HepG2 (cell line): ENCODE data around the gene PRSS1. TPM values are rescaled to one million over a fixed set of nuclear protein-coding genes. Genes with fewer than 3 reads are reported as not detected.

ENCODE experiments used
- ATAC-seq: fragments of 200-7000 bp; cut with Tn5 transposase; 3 replicates; pipeline ENCODE4 v1.9.1; 2020; ENCODE audit warnings: mild to moderate bottlenecking, moderate library complexity
- Bru-seq: library from RNA; stranded (reverse); fragments of 400-500 nt; gene quantifications from one replicate; lab custom pipeline; 2021; lab: Mats Ljungman, UMichigan
- BruChase-seq, 2 experiments: library from RNA; stranded (reverse); fragments of 400-500 nt; gene quantifications; one replicate each; lab custom pipeline; 2021; lab: Mats Ljungman, UMichigan
- BruUV-seq: library from RNA; stranded (reverse); fragments of 400-500 nt; replicated peaks from 2 replicates; lab custom pipeline; 2021; lab: Mats Ljungman, UMichigan
- CTCF ChIA-PET: fragments of 300-600 bp; formaldehyde crosslinking; extraction: SDS; loops from one replicate; lab custom pipeline; 2021; ENCODE audit warnings: low total read pairs, inconsistent platforms, low intra/inter-chr PET ratio; lab: Yijun Ruan, JAX
- POLR2A ChIA-PET: fragments of 350-600 bp; sonication (Branson Sonifier 250); formaldehyde crosslinking; loops from one replicate; lab custom pipeline; 2020; ENCODE audit warnings: antibody characterized with exemption, inconsistent platforms; lab: Yijun Ruan, JAX
- DNase-seq: peaks from one replicate; pipeline ENCODE4 v3.0.0-alpha.2; 2015; ENCODE audit warnings: low spot score
- FAIRE-seq: peaks from 3 replicates; lab custom pipeline; 2011; peaks lifted over from hg19 to GRCh38; lab: Jason Lieb, UNC
- H2AFZ ChIP-seq: one replicate; pipeline ENCODE4 v1.6.1; 2011; ENCODE audit warnings: low read length, inconsistent platforms
- H3K27ac ChIP-seq: fragments of 300-600 bp; 3 replicates; pipeline ENCODE4 v1.8.0; 2011; ENCODE audit warnings: mixed run types, mild to moderate bottlenecking, mixed read lengths, low read length, inconsistent platforms; ENCODE audit not compliant: insufficient read depth; ENCODE audit errors: extremely low read length
- H3K27me3 ChIP-seq, 2 experiments: fragments of 200-600 bp in 1 of 2; 2 replicates in 1 of 2; 3 replicates in 1 of 2; pipeline versions ENCODE4 v1.6.0 to v1.8.0; 2011; ENCODE audit warnings: low read length in 2 of 2, mild to moderate bottlenecking in 2 of 2, moderate library complexity in 2 of 2, inconsistent platforms in 1 of 2; ENCODE audit not compliant: insufficient read depth in 2 of 2, control insufficient read depth in 1 of 2
- H3K36me3 ChIP-seq, 2 experiments: fragments of 200-600 bp in 1 of 2; replicated peaks in 1 of 2; 2 replicates in 1 of 2; 3 replicates in 1 of 2; pipeline versions ENCODE4 v1.5.1 to v1.8.0; 2011; ENCODE audit warnings: low read length in 2 of 2, inconsistent platforms in 1 of 2; ENCODE audit not compliant: insufficient read depth in 2 of 2, control insufficient read depth in 1 of 2
- H3K4me1 ChIP-seq: 2 replicates; pipeline ENCODE4 v1.5.1; 2012; ENCODE audit warnings: low read length, inconsistent platforms; ENCODE audit not compliant: insufficient read depth
- H3K4me2 ChIP-seq: 2 replicates; pipeline ENCODE4 v1.6.0; 2011; ENCODE audit warnings: low read depth, low read length, inconsistent platforms
- H3K4me3 ChIP-seq, 3 experiments: fragments of 200-600 bp in 1 of 3; sonication (generic), shearing (Covaris generic) in 1 of 3; replicated peaks in 1 of 3; 2 replicates each; pipeline ENCODE4 v1.5.1; 2011 to 2016; ENCODE audit warnings: low read length in 3 of 3, inconsistent platforms in 2 of 3, low read depth in 2 of 3, mild to moderate bottlenecking in 2 of 3, control low read depth in 1 of 3, mixed read lengths in 1 of 3; ENCODE audit not compliant: insufficient read depth in 1 of 3
- H3K79me2 ChIP-seq: one replicate; pipeline ENCODE4 v1.6.1; 2011; ENCODE audit warnings: low read length, inconsistent platforms; ENCODE audit not compliant: insufficient read depth
- H3K9ac ChIP-seq: 2 replicates; pipeline ENCODE4 v1.6.0; 2011; ENCODE audit warnings: mild to moderate bottlenecking, low read depth, low read length, inconsistent platforms; ENCODE audit not compliant: insufficient read depth
- H3K9me3 ChIP-seq: 2 replicates; pipeline ENCODE4 v1.5.1; 2012; ENCODE audit warnings: mild to moderate bottlenecking, low read length
- H4K20me1 ChIP-seq: 2 replicates; pipeline ENCODE4 v1.6.0; 2011; ENCODE audit warnings: inconsistent platforms, mild to moderate bottlenecking, low read length, moderate library complexity; ENCODE audit not compliant: insufficient read depth
- CBX2 ChIP-seq, 2 experiments: fragments of 200-600 bp in 1 of 2; sonication (generic); formaldehyde crosslinking in 1 of 2; IDR thresholded peaks; 2 replicates each; pipeline versions ENCODE4 v1.7.0 to v1.8.1; 2018 to 2022; ENCODE audit warnings: low read depth in 2 of 2, low read length in 1 of 2, mild to moderate bottlenecking in 1 of 2, missing genetic modification reagents in 1 of 2
- EZH2 ChIP-seq: conservative IDR thresholded peaks from 2 replicates; pipeline ENCODE4 v1.6.1; 2012; ENCODE audit warnings: mild to moderate bottlenecking, low read depth, low read length, moderate library complexity
- GATA4 ChIP-seq: sonication (generic); IDR thresholded peaks from 2 replicates; pipeline ENCODE4 v1.6.1; 2016; ENCODE audit warnings: antibody characterized with exemption, low read depth, borderline replicate concordance
- GFI1 ChIP-seq: sonication (generic); formaldehyde crosslinking; IDR thresholded peaks from 2 replicates; pipeline ENCODE4 v1.5.0; 2020; ENCODE audit warnings: missing genetic modification reagents, mild to moderate bottlenecking, borderline replicate concordance
- HDAC2 ChIP-seq: sonication (generic); formaldehyde crosslinking; IDR thresholded peaks from 2 replicates; pipeline ENCODE4 v1.4.0; 2020; ENCODE audit warnings: missing genetic modification reagents
- HINFP ChIP-seq: sonication (generic); formaldehyde crosslinking; IDR thresholded peaks from 2 replicates; pipeline ENCODE4 v1.4.0; 2020; ENCODE audit warnings: low read depth, mild to moderate bottlenecking, missing genetic modification reagents
- KDM3A ChIP-seq: IDR thresholded peaks from 2 replicates; pipeline ENCODE4 v1.6.1; 2018; ENCODE audit warnings: low read depth, missing compliant biosample characterization
- MZF1 ChIP-seq: sonication (generic); formaldehyde crosslinking; IDR thresholded peaks from 2 replicates; pipeline ENCODE4 v1.8.1; 2023; ENCODE audit warnings: mild to moderate bottlenecking, missing genetic modification reagents, borderline replicate concordance
- PLRG1 ChIP-seq: fragments of 450-650 bp; conservative IDR thresholded peaks from 2 replicates; pipeline ENCODE4 v1.6.1; 2016
- POLR2G ChIP-seq: fragments of 200-400 bp; formaldehyde crosslinking; IDR thresholded peaks from 2 replicates; pipeline ENCODE4 v1.6.1; 2018; ENCODE audit warnings: mild to moderate bottlenecking, low read depth, low read length, moderate library complexity
- SRSF1 ChIP-seq: fragments of 200-400 bp; formaldehyde crosslinking; optimal IDR thresholded peaks from 2 replicates; pipeline ENCODE3; 2017; ENCODE audit warnings: mild to moderate bottlenecking, low read depth, low read length, moderate library complexity
- ZEB1 ChIP-seq: IDR thresholded peaks from 2 replicates; pipeline ENCODE4 v1.6.1; 2012; ENCODE audit warnings: mild to moderate bottlenecking, low read depth, inconsistent platforms; ENCODE audit not compliant: insufficient replicate concordance
- ZFP91 ChIP-seq: sonication (generic); formaldehyde crosslinking; IDR thresholded peaks from 2 replicates; pipeline ENCODE4 v1.9.0; 2022; ENCODE audit warnings: missing genetic modification reagents, mild to moderate bottlenecking, borderline replicate concordance
- ZNF235 ChIP-seq: sonication (generic); formaldehyde crosslinking; IDR thresholded peaks from 2 replicates; pipeline ENCODE4 v1.8.1; 2023; ENCODE audit warnings: mild to moderate bottlenecking, missing genetic modification reagents, borderline replicate concordance
- ZNF30 ChIP-seq: sonication (generic); formaldehyde crosslinking; IDR thresholded peaks from 2 replicates; pipeline ENCODE4 v1.5.0; 2020; ENCODE audit warnings: mild to moderate bottlenecking, missing genetic modification reagents
- ZNF616 ChIP-seq: sonication (generic); formaldehyde crosslinking; IDR thresholded peaks from 2 replicates; pipeline ENCODE4 v1.5.0; 2020; ENCODE audit warnings: low read depth, mild to moderate bottlenecking, missing genetic modification reagents
- WGBS: methylation state at CpG from one replicate; pipeline ENCODE4 v1.1.6; 2017; ENCODE audit warnings: low lambda C conversion rate; 5-methylcytosine and 5-hydroxymethylcytosine counted together
- in situ Hi-C: cut with HindIII; loops from 2 replicates; pipeline ENCODE4 v1.10.0; 2017; ENCODE audit warnings: low pct_unique_long_range_greater_than_20kb; ENCODE audit not compliant: extremely low pct_ligation_motif_present
- intact Hi-C: fragments of 100-400 bp; cut with micrococcal nuclease; formaldehyde crosslinking; loops from one replicate; pipeline ENCODE4 v1.10.0; 2022; ENCODE audit not compliant: unreplicated experiment
- long read RNA-seq, 2 experiments: library from RNA in 1 of 2; library from polyadenylated mRNA in 1 of 2; stranded (forward) in 1 of 2; unstranded in 1 of 2; transcript quantifications; one replicate each; pipeline ENCODE4 v2.0.0, GENCODE V29; 2019 to 2022
- polyA minus RNA-seq, 3 experiments: library from RNA; depleted of rRNA, polyadenylated mRNA; stranded (reverse); fragments of >200 nt; gene quantifications; 2 replicates each; pipeline ENCODE4 v1.2.3, GENCODE V29; 2011; ENCODE audit warnings: low replicate concordance in 1 of 3
- polyA plus RNA-seq, 8 experiments: library from polyadenylated mRNA; depleted of rRNA in 3 of 8; stranded (reverse) in 7 of 8; unstranded in 1 of 8; fragments of >200 nt; fragmentation: Illumina TruSeq in 4 of 8; extraction: Trizol in 4 of 8; gene quantifications; 2 replicates each; pipeline versions ENCODE4 v1.2.1 to v1.2.3, GENCODE V29; 2011 to 2016; ENCODE audit warnings: low read depth in 4 of 8, missing spikeins in 1 of 8, mixed read lengths in 1 of 8; ENCODE audit not compliant: insufficient read depth in 1 of 8
- total RNA-seq, 5 experiments: library from RNA; depleted of rRNA; stranded (reverse); fragments of >200 nt; fragmentation: Illumina TruSeq; extraction: Trizol; gene quantifications; 2 replicates each; pipeline ENCODE4 v1.2.3, GENCODE V29; 2016; ENCODE audit warnings: low read depth in 1 of 5

PRSS1 gene
- total RNA-seq (2016; rRNA removed; fragmentation: Illumina TruSeq; extraction: Trizol) (not detected in 2 replicates), polyA plus RNA-seq (2011; rRNA removed) (not detected in 2 replicates), polyA minus RNA-seq (2011; rRNA and poly(A)+ RNA removed; ENCODE audit: low replicate concordance) (not detected in 2 replicates), Bru-seq, nascent RNA (not detected), BruChase-seq, experiment 1, labeled RNA remaining after a 6-hour chase (not detected), BruChase-seq, experiment 2, labeled RNA remaining after a 2-hour chase (not detected)
- not detected in 2 replicates for total RNA-seq (2016; cell fraction: cytosol; rRNA removed; fragmentation: Illumina TruSeq; extraction: Trizol; ENCODE audit: low read depth)
- not detected in 2 replicates for total RNA-seq (2016; cell fraction: insoluble cytoplasmic fraction; rRNA removed; fragmentation: Illumina TruSeq; extraction: Trizol)
- not detected in 2 replicates for total RNA-seq (2016; cell fraction: membrane; rRNA removed; fragmentation: Illumina TruSeq; extraction: Trizol)
- total RNA-seq (2016; cell fraction: nucleus; rRNA removed; fragmentation: Illumina TruSeq; extraction: Trizol): not detected in 2 replicates
- polyA plus RNA-seq (2011; cell fraction: cytosol; rRNA removed): not detected in 2 replicates
- not detected in 2 replicates for polyA plus RNA-seq (2011; cell fraction: nucleus; rRNA removed)
- polyA plus RNA-seq (2012): not detected in 2 replicates
- not detected in 2 replicates for polyA plus RNA-seq (2016; cell fraction: cytosol; fragmentation: Illumina TruSeq; extraction: Trizol; ENCODE audit: low read depth)
- polyA plus RNA-seq (2016; cell fraction: insoluble cytoplasmic fraction; fragmentation: Illumina TruSeq; extraction: Trizol; ENCODE audit: low read depth): not detected in 2 replicates
- polyA plus RNA-seq (2016; cell fraction: membrane; fragmentation: Illumina TruSeq; extraction: Trizol; ENCODE audit: low read depth): not detected in 2 replicates
- not detected in 2 replicates for polyA plus RNA-seq (2016; cell fraction: nucleus; fragmentation: Illumina TruSeq; extraction: Trizol; ENCODE audit: insufficient read depth, low read depth)
- not detected in 2 replicates for polyA minus RNA-seq (2011; cell fraction: cytosol; rRNA and poly(A)+ RNA removed)
- polyA minus RNA-seq (2011; cell fraction: nucleus; rRNA and poly(A)+ RNA removed): not detected in 2 replicates
- long read RNA-seq, experiment 1: 0 reads
- long read RNA-seq, experiment 2: 0 reads

DNA sequence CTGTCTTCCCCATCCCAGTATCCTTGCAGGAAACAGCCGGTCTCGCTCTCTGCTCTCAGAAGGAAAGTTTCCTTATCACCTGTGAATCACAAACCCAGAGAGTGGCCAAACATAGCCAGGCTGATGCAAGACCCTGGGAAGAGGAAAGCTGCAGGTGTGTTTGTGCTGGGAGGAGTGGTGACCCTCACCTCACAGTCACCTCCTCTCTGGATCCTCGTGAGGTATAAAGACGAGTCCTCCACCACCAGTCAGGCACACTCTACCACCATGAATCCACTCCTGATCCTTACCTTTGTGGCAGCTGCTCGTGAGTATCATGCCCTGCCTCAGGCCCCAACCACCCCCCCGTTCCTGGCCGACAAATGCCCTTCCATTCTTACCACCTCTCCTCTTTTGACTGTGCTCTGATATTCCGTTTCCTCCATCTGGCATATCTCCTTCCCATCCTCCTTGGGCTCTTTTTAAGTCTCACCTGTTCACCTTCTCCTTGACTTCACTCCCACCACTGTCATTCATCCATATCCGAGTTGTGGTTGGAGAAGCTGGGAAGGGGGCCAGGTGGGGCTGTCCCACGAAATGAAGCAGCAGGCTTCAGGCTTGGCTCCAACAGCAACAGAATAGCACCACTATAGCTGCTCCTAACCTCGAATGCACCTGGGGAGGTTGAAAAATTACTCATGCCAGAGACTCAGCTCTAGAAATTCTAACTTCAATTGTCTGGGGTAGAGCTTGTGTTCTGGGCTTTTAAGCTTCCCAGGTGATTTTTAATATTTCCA, at the start of gene PRSS1:
Gene PRSS1 (plus strand): TSS at position 255 of the 776 bp plus-strand sequence. CDS start 13 bp downstream, at position 268.
- Histone ChIP-seq H3K4me1 (no peaks in the 10 kb centered on the region), H3K27me3 (peaks cover 0 to 17% of the 10 kb centered on the region in 2 experiments; a peak in 2 of 5 replicates), H3K4me3 (no peak within 1 kb of the TSS), H3K36me3 (no peaks in the 10 kb centered on the region), H2AFZ (no peak within 1 kb of the TSS), H3K9me3 (no peaks in the 10 kb centered on the region), H3K27ac (no peak within 1 kb of the TSS), H3K4me2 (no peak within 1 kb of the TSS), H3K9ac (no peak within 1 kb of the TSS), H4K20me1 (no peaks in the 10 kb centered on the region), H3K79me2 (no peaks in the 10 kb centered on the region)
- BruUV-seq: no TSS peak
- 4% methylated on average over 10 of the region's 11 CpGs for WGBS
- DNase-seq (no peak), FAIRE-seq (no peak), ATAC-seq (no peak)
- in situ Hi-C loops (no loop called here), intact Hi-C loops (no loop called here)
- POLR2A ChIA-PET: no interaction called here
- CTCF ChIA-PET: no interaction called here
- TF ChIP-seq ZNF30 (CRISPR knock-in tag) (no peak), PLRG1 (no peak), HDAC2 (CRISPR knock-in tag) (no peak), ZEB1 (no peak), GATA4 (no peak), EZH2 (no peak), CBX2 (IDR thresholded peaks at IDR 0.05; ENCODE audit: low read depth, low read length) (no peak), CBX2 (CRISPR knock-in tag; IDR thresholded peaks at IDR 0.05; ENCODE audit: low read depth) (no peak), SRSF1 (no peak), MZF1 (no peak), HINFP (no peak), ZNF235 (CRISPR knock-in tag) (no peak), ZNF616 (CRISPR knock-in tag) (no peak), ZFP91 (CRISPR knock-in tag) (no peak), GFI1 (CRISPR knock-in tag) (no peak), KDM3A (CRISPR knock-in tag) (no peak), POLR2G (no peak)
- TF ChIP-seq, all 625 proteins: peak for 0
